ENCODE results near the gene MYO15A.

- no peak for TF ChIP-seq CTCF (IDR thresholded peaks at IDR 0.05)
- no peak for TF ChIP-seq POLR2A (IDR thresholded peaks at IDR 0.05)
Measured at GRCh38 chr17:18227635-18228034, 119.1 kb downstream of the MYO15A start.
